SK-N-SH (cell line): ENCODE data around the gene OR7G3.

Experiments
- CHD2 ChIP-seq: fragments of 150-350 bp; IDR thresholded peaks from 2 replicates; pipeline ENCODE4 v1.6.1; 2018; ENCODE audit warnings: low read length; ENCODE audit not compliant: partially characterized antibody
- CTCF ChIP-seq: fragments of 200-600 bp; sonication (generic); IDR thresholded peaks from 2 replicates; pipeline ENCODE4 v1.6.1; 2017; ENCODE audit warnings: antibody characterized with exemption, mild to moderate bottlenecking, moderate library complexity
- EP300 ChIP-seq, 2 experiments: IDR thresholded peaks; 2 replicates each; pipeline versions ENCODE4 v1.4.0 to v1.6.1; 2012; ENCODE audit warnings: borderline replicate concordance in 1 of 2, low read depth in 1 of 2, low read length in 1 of 2
- EZH2phosphoT487 ChIP-seq: fragments of 200-600 bp; sonication (generic); IDR thresholded peaks from 2 replicates; pipeline ENCODE4 v1.6.1; 2017; ENCODE audit warnings: low read depth, mixed run types, mild to moderate bottlenecking, antibody characterized with exemption, moderate library complexity, borderline replicate concordance
- FOSL2 ChIP-seq: IDR thresholded peaks from 2 replicates; pipeline ENCODE4 v1.4.0; 2012; ENCODE audit warnings: low read depth, mild to moderate bottlenecking, moderate library complexity, borderline replicate concordance
- FOXJ3 ChIP-seq: sonication (generic); formaldehyde crosslinking; IDR thresholded peaks from 2 replicates; pipeline ENCODE4 v1.5.1; 2020; ENCODE audit warnings: mild to moderate bottlenecking, missing genetic modification reagents
- GABPA ChIP-seq: IDR thresholded peaks from 2 replicates; pipeline ENCODE4 v1.4.0; 2012; ENCODE audit warnings: low read depth, mild to moderate bottlenecking
- MAX ChIP-seq: IDR thresholded peaks from 2 replicates; pipeline ENCODE4 v1.4.0; 2012; ENCODE audit warnings: low read depth
- RAD21 ChIP-seq: IDR thresholded peaks from 2 replicates; pipeline ENCODE4 v1.6.1; 2012; ENCODE audit warnings: mild to moderate bottlenecking, low read length
- TAF1 ChIP-seq: IDR thresholded peaks from 2 replicates; pipeline ENCODE4 v1.6.1; 2012; ENCODE audit warnings: low read depth, mild to moderate bottlenecking, low read length, moderate library complexity, borderline replicate concordance
- TCF12 ChIP-seq: IDR thresholded peaks from 2 replicates; pipeline ENCODE4 v1.4.0; 2012
- TEAD4 ChIP-seq: IDR thresholded peaks from 2 replicates; pipeline ENCODE4 v1.4.0; 2012; ENCODE audit warnings: mild to moderate bottlenecking, borderline replicate concordance; ENCODE audit not compliant: insufficient read depth
- ZBTB33 ChIP-seq: IDR thresholded peaks from 2 replicates; pipeline ENCODE4 v1.4.0; 2012; ENCODE audit warnings: low read depth, borderline replicate concordance

DNA sequence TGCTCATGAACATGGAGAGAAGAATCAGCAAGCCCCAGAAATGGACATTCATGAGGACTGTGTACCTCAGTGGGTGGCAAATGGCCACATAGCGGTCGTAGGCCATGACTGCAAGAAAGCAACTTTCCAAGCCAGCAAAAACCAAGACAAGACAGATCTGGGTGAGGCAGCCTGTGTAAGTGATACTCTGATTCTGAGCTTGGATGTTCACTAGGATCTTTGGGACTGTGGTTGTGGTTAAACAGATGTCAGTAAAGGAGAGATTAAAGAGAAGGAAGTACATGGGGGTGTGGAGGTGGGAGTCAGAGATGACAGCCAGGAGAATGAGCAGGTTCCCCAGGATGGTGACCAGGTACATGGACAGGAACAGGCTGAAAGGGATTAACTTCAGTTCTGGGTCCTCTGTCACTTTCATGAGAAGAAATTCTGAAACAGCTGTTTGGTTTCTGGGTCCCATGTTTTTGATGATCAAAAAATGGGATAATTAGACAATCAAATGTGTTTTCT, 11.4 kb downstream of the OR7G3 start, which contains the start of gene OR7G1:
- TF ChIP-seq ZBTB33 (no peak), FOXJ3 (CRISPR knock-in tag) (no peak), CTCF (no peak), MAX (no peak), TAF1 (no peak), GABPA (no peak), EZH2phosphoT487 (no peak), EP300 (IDR thresholded peaks at IDR 0.05; ENCODE audit: borderline replicate concordance in 1 of 2, low read depth in 1 of 2, low read length in 1 of 2) (no peak), RAD21 (no peak), TCF12 (no peak), TEAD4 (no peak), FOSL2 (no peak), CHD2 (no peak)
